GM10847 (cell line): ENCODE measurements around the gene EPO.

Experiments used
- POLR2A ChIP-seq: IDR thresholded peaks from 2 replicates; pipeline ENCODE4 v1.6.1; 2011; ENCODE audit not compliant: insufficient read length; ENCODE audit errors: extremely low read depth

Gene EPO

DNA sequence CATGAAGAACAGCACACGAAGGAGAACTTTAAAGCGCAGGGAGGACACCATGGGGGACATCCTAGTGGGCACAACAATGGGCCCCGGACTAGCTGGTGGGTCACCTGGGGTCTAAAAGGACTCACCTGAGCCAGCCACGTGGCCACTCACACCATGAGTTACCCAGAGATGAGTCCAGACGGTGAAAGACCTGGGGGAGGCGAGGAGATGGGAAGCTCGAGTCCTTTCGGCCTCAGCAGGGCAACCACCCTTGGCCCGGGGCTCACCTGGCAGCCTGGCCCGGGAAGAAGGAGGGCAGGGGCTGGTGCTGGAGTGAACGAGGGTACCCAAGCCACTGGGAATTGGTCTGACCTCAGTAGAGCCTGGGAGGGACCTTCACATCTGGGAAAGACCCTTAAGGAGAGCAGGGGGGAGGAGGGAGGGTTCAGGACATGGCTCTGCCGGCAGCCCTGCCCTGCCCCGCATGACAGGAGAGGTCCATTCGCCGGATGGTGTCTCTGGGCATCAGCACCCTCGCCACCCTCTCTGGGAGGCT lies 31.9 kb upstream of the EPO start:
- TF ChIP-seq POLR2A = no peak

DNA sequence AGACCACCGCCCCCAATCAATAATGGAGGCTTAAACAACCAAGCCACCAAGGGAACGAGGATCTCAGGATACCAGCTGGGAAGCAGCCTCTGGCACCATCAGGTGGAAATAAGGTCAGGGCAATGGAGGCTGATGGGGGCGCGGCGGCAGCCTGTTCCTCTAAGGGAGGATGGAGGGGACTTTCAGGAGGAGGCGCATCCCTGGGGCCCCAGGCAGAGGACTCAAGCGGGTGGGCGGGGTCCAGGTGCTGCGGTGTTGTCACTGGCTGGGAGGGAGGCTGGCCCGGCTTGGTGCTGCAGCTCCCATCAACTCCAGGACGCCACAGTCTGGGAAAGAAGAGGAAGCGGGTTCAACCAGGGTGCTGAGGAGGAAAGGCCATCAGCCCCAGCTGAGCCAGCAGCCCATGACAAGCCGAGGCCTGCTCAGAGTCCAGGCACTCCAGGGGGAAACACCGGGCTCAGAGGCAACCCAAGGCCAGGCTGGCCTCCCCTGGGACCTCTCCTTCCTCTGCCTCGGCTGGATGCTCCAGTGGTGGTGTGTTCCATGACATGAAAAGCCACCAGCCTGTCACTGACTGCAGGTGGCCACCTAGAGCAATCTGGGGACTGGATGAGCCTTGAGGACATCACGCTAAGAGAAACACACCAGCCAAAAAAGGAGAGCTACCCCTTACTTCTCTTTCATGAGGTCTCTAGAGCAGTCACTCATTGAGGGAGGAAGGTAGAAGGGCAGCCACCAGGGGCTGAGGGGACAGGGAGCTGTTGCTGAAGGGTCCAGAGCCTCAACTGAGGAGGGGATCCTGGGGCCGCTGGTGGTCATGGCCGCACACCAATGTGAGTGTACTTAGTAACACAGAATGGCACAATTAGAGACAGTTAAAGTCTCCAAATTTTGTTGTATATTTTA lies 30.8 kb upstream of the EPO start:
- TF ChIP-seq POLR2A = no peak

DNA sequence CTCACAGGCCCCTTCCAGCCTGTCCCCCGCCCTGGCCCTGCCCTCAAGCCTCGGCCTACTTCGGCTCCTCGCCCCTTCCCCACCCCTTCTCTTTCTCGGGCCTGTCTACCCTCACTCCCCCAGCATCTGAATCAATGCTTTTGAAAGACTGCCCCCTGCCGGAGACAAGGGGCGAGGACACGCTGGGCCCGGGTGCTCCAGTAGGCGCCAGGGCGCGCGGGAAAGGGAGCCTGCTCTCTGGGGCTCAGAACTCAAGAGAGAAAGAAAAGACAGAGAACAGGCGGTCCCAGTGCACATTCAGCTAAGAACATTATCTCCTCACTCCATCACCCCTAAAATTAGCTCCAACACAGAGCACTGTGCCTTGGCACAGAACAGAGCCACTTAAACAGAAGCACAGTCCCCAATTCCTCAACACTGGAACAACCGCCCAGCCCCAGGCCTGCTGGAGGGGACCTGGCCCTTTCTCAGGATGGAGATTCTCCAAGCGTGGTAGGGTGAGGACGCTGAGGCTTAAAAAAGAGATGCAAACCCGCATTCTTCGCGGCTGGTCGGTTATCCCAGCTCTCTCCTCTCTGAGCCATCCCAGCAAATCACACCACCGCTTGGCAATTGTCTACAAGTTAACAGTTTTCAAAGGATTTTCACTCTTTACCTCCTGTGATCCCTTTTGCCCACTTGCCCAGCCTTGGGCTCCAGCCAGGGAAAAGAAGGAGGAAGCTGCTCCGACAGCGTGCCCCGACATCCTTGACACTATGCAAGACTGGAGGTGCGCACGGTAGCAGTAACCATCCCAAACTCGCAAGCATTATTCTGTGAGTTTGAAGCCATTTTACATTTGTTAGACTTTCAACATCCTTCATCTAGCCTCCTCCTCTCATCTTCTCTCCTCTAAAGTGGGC lies 28.3 kb upstream of the EPO start:
- TF ChIP-seq POLR2A = no peak

DNA sequence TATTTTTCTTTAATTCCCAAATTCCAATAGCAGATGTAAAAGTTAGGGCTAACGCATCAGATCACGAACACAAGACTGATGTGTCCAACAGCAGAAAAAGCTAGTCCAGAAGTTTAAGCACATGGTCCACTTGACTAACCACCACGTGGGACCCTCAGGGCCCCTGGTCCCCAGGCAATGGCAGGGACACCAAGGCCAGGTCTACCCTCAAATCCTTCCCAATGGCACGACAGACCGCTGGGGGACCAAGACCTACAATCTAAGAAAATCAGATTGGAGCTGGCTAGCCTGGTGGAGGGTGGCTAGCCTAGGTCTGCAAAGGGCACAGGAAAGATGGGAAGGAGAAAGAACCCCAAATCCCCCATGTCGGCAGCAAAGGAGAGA lies 27.7 kb upstream of the EPO start:
- TF ChIP-seq POLR2A = no peak

DNA sequence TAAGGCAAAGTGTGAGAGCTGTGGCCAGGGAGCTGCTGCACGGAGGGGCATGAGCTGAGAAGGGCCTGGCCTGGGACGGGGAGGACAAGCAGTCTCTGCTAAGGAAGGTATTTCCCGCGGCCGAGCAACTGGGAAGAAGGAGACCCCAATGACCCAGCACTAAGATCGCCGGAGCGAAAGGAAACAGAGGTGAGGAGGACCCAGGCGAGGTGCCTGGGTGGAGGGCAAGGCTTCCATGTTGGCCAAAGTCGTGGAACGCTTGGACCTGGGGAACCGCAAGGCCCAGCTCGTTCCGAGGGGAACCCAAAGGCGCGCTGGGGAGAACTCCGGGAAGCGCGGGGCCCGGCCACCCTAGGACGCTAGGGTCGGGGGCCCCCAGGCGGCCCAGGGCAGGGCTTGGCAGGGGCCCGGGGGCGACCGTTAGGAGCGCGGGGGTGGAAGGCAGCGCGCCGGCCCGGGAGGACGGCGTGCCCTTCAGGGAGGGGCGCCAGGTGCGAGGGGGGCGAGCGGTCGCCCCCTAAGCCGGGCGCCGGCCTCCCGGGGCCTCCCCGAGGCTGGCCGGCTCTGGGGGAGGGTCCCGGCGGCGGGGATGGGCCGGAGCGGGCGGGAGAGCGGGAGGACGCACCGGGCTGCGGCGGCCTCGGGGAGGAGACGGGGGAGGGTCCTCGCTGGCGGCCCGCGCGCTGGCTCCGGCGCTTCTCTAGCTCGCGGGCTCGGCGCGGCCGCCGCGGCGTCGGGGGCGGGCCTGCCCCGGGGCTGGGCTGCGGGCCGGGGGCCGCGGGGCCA lies 26.8 kb upstream of the EPO start:
- no peak for TF ChIP-seq POLR2A

DNA sequence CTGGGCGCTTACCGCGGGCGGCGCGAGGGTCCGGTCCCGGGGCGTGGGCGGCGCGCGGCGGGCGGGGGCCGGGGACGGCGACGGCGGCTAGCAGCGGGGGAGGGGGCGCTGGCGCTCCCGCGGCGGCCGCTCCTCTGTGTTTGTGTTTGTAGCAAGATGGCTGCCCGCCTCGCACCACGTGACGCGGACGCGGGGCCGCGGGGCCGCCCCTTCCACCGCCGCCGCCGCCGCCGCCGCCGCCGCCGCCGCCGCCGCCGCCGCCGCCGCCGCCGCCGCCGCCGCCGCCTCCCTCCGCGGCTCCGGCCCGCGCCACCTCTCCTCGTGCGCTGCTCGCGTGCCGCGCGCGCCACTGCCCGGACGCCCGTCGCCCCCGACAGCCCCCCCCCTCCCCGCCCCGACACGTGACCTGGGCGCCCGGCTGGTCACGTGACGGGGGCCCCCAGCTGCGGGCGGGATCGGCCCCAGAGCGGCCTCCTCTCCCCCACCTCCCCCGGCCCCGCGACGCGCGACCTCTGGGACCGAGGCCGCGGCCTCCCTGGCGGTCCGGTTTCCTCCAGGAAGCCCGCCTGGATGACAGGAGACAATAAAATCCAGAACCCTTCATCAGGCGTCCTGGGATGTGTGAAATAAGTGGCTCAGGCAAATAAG lies 26.0 kb upstream of the EPO start, which contains the start of gene GIGYF1:
GIGYF1 (minus strand) TSS at position 153 of the 648 bp plus-strand sequence. CDS start 6,012 bp downstream, outside the sequence.
- TF ChIP-seq POLR2A = no peak

DNA sequence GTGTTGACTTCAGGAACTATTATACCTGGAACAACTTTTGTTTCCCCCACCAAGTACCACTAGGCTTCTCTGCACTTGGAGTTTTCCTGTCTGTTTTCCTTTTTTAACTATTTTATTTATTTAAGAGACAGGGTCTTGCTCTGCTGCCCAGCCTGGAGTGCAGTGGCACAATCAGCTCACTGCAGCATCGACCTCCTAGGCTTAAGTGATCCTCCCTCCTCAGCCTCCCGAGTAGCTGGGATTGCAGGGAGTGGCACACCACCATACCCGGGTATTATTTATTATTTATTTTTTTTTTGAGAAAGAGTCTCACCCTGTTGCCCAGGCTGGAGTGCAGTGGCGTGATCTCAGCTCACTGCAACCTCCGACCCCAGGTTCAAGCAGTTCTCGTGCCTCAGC lies 24.1 kb upstream of the EPO start:
- no peak for TF ChIP-seq POLR2A

DNA sequence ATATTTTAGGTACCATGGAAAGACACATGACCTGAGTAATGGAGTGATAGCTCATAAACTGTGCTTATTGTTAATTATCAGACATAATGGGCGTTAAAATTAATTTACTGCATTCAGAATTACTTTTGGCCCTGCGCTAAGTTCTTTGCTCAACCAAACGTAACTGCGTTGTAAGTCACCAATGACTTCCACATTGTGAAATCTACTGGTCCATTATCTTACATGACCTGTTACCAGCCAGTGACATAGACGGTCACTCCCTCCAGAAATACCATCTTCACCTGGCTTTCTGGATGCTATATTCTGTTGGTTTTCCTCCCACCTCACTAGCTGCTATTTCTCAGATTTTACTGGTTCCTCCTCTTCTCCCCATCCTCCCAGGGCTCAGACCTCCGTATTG lies 21.2 kb upstream of the EPO start:
- TF ChIP-seq POLR2A = no peak

DNA sequence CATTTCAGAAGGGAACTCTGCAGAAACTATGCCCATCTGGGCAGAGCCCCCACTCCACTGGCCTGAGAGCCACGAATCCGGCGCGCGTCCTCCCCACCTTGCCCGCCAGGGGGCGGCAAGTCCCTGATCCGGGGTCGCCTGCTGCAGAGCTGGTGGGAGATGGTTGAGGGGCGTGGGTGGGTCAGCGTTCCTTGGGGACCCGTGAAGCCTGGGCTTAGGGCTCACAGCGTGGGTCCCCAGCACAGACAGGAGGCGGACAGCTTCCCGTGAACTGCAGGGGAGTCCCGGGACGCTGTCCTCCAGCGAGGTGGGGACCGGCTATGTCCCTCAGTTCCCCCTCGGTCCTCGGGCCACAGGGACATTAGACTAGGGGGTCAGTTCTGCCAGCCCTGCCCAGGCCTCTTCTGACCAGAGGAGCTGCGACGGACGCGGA lies 14.9 kb upstream of the EPO start:
- TF ChIP-seq POLR2A = no peak

DNA sequence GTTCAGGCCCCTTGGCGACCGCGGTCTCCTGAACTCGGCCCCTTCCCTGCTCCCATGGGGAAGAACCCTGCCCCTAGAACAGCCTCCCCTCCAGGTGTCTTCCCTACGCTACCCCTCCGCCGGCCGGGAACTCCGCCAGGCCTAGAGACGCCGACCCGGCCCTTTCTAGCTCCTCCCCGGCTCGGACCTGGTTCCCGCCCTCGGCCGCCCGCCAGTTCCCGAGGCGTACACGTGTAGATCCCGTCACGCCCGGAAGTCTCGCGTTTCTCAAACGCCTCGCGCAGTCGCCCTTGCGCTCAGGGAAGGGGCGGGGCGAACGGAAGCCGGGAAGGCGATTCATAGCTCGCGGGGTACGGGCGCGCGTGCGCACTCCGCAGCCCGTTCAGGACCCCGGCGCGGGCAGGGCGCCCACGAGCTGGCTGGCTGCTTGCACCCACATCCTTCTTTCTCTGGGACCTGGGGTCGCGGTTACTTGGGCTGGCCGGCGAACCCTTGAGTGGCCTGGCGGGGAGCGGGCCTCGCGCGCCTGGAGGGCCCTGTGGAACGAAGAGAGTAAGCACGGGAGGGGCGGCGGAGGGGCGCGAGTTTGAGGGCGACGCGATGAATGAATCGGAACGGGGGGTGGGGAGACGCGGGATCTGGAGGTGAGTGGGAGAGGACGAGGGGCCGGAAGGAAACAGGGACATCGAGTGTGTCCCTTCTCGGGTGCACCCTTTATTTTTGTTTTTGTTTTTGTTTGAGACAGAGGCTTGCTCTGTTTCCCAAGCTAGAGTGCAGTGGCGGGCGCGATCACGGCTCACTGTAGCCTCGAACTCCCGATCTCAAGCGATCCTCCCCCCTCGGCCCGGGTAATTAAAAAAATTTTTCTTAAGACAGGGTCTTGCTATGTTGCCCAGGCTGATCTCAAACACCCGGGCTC lies 14.3 kb upstream of the EPO start, which contains the start of gene POP7:
POP7 (plus strand) TSS at position 369 of the 919 bp plus-strand sequence. CDS start 710 bp downstream, outside the sequence.
- peak; percentile 75 for TF ChIP-seq POLR2A

DNA sequence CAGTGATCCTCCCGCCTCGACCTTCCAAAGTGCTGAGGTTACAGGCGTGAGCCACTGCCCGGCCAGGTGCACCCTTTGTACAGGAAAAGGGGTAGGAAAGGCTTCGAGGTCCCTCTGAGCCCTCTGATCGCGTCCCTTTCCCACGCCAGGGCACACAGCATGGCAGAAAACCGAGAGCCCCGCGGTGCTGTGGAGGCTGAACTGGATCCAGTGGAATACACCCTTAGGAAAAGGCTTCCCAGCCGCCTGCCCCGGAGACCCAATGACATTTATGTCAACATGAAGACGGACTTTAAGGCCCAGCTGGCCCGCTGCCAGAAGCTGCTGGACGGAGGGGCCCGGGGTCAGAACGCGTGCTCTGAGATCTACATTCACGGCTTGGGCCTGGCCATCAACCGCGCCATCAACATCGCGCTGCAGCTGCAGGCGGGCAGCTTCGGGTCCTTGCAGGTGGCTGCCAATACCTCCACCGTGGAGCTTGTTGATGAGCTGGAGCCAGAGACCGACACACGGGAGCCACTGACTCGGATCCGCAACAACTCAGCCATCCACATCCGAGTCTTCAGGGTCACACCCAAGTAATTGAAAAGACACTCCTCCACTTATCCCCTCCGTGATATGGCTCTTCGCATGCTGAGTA lies 13.5 kb upstream of the EPO start:
- no peak for TF ChIP-seq POLR2A

DNA sequence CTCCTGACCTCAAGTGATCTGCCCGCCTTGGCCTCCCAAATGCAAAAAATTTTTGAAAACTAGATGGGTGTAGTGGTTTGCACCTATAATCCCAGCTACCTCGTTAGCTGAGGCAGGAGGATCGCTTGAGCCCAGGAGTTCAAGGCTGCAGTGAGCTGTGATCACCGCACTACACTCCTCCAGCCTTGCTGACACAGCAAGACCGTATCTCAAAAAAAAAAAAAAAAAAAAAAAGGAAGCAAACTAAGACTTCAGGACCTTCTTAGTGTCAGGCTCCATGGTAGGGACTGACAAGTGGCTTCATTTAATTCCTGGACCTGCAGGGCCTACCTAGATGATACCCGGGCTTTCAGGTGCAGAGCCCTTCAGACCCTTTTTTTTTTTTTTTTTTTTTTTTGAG lies 11.9 kb upstream of the EPO start:
- no peak for TF ChIP-seq POLR2A

DNA sequence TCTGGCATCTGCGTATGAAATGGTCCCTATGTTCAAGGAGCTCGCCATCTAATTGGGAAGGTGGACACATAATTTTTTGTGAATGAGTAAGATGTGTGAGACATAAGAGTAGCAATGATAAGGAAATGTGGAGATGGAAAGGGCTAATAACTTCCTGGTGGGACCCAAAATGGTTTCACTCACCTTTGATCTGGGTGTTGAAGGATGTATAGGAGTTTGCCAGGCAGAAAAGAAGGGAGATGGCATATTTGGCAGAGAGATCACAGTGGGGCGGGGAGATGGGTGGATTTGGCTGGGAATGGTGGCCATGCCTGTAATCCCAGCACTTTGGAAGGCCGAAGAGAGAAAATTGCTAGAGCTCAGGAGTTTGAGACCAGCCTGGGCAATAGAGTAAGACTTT lies 9.8 kb upstream of the EPO start:
- TF ChIP-seq POLR2A = no peak
